ENCODE data around the gene DISC1.

DNA sequence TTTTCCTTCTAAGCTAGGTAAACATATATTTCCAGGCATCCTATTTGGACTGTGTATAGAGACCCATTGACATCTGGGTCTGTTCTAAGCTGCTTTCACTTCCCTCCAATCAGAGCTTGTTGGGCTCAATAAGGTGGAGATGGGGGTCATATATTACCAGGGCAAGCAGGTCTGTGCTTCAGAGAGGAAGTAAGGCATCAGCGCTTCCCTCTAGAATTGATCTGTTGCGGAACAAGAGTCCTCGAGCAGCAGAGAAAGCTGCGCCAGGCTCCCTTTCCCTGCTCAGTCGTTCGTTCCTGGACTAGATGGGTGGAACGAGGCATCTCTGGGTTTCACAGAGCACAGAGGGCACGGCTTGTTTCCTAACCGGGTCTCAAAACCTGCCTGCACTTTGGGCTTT lies 63.5 kb downstream of the DISC1 start:
- TF ChIP-seq, protein P1, sequence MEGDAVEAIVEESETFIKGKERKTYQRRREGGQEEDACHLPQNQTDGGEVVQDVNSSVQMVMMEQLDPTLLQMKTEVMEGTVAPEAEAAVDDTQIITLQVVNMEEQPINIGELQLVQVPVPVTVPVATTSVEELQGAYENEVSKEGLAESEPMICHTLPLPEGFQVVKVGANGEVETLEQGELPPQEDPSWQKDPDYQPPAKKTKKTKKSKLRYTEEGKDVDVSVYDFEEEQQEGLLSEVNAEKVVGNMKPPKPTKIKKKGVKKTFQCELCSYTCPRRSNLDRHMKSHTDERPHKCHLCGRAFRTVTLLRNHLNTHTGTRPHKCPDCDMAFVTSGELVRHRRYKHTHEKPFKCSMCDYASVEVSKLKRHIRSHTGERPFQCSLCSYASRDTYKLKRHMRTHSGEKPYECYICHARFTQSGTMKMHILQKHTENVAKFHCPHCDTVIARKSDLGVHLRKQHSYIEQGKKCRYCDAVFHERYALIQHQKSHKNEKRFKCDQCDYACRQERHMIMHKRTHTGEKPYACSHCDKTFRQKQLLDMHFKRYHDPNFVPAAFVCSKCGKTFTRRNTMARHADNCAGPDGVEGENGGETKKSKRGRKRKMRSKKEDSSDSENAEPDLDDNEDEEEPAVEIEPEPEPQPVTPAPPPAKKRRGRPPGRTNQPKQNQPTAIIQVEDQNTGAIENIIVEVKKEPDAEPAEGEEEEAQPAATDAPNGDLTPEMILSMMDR (IDR thresholded peaks at IDR 0.05; ENCODE audit: insufficient read depth, low read length, poor library complexity, severe bottlenecking) = no peak
- no peak for TF ChIP-seq EZH2phosphoT487 (conservative IDR thresholded peaks at IDR 0.05; ENCODE audit: low read length)
